ENCODE measurements around the gene LPCAT4.

- no peak for TF ChIP-seq CTCF (IDR thresholded peaks at IDR 0.05)
- TF ChIP-seq POLR2A (IDR thresholded peaks at IDR 0.05), result no peak
Observed at GRCh38 chr15:34370129-34370528, 3.1 kb upstream of the LPCAT4 start.
